Progenitor cell of endocrine pancreas (in vitro differentiated cells): ENCODE measurements around the gene AGPS. TPM values are rescaled to one million over a fixed set of nuclear protein-coding genes. Genes with fewer than 3 reads are reported as not detected.
"Not testable (repeated sequence)": the region's sequence is repeated elsewhere in the genome, so short reads cannot be mapped to it uniquely, and the experiment has no call there.

ENCODE experiments used
- DNase-seq: peaks from one replicate; pipeline ENCODE4 v3.0.0; 2021; ENCODE audit warnings: low spot score; ENCODE audit not compliant: unreplicated experiment
- H3K27ac Mint-ChIP-seq: 2 replicates; pipeline ENCODE4 v1.8.0; 2021; ENCODE audit warnings: mild to moderate bottlenecking, moderate library complexity, mixed read lengths
- H3K27me3 Mint-ChIP-seq: 2 replicates; pipeline ENCODE4 v1.8.0; 2021; ENCODE audit warnings: mixed read lengths
- H3K36me3 Mint-ChIP-seq: 2 replicates; pipeline ENCODE4 v1.8.0; 2022; ENCODE audit warnings: mixed read lengths; ENCODE audit not compliant: insufficient read depth
- H3K4me1 Mint-ChIP-seq: 2 replicates; pipeline ENCODE4 v1.8.0; 2021; ENCODE audit warnings: low read depth, mixed read lengths
- H3K4me3 Mint-ChIP-seq: 2 replicates; pipeline ENCODE4 v1.8.0; 2021; ENCODE audit warnings: low read depth, mild to moderate bottlenecking, moderate library complexity, mixed read lengths
- H3K9me3 Mint-ChIP-seq: 2 replicates; pipeline ENCODE4 v1.8.0; 2021; ENCODE audit warnings: low read depth, mixed read lengths
- total RNA-seq: library from RNA; stranded (reverse); gene quantifications from 2 replicates; pipeline ENCODE4 v1.2.1, GENCODE V29; 2021
- TF ChIP-seq, protein P1 (sequence below): fragments of 200-600 bp; sonication (generic); IDR thresholded peaks from one replicate; pipeline ENCODE4 v1.5.0; 2021; ENCODE audit warnings: antibody characterized with exemption, mild to moderate bottlenecking; ENCODE audit not compliant: unreplicated experiment

Gene AGPS
- total RNA-seq, 1 donor from 2014 or later = 69.2 TPM

GRCh38 chr2:177407031-177407430 lies 14.5 kb downstream of the AGPS start:
- Mint-ChIP-seq H3K27ac (no peak overlapping the region), H3K4me3 (no peak overlapping the region), H3K36me3 (peaks cover 12% of the 10 kb centered on the region), H3K4me1 (peaks cover 23% of the 10 kb centered on the region), H3K27me3 (no peaks in the 10 kb centered on the region), H3K9me3 (peaks cover 8% of the 10 kb centered on the region)
- TF ChIP-seq, protein P1, sequence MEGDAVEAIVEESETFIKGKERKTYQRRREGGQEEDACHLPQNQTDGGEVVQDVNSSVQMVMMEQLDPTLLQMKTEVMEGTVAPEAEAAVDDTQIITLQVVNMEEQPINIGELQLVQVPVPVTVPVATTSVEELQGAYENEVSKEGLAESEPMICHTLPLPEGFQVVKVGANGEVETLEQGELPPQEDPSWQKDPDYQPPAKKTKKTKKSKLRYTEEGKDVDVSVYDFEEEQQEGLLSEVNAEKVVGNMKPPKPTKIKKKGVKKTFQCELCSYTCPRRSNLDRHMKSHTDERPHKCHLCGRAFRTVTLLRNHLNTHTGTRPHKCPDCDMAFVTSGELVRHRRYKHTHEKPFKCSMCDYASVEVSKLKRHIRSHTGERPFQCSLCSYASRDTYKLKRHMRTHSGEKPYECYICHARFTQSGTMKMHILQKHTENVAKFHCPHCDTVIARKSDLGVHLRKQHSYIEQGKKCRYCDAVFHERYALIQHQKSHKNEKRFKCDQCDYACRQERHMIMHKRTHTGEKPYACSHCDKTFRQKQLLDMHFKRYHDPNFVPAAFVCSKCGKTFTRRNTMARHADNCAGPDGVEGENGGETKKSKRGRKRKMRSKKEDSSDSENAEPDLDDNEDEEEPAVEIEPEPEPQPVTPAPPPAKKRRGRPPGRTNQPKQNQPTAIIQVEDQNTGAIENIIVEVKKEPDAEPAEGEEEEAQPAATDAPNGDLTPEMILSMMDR = no peak
- no peak for DNase-seq

GRCh38 chr2:177410629-177411028 lies 18.1 kb downstream of the AGPS start:
- H3K4me3 Mint-ChIP-seq, H3K27me3 Mint-ChIP-seq, H3K27ac Mint-ChIP-seq, H3K9me3 Mint-ChIP-seq, DNase-seq, H3K4me1 Mint-ChIP-seq: not testable (repeated sequence)
- H3K36me3 Mint-ChIP-seq = peaks cover 12% of the 10 kb centered on the region

DNA sequence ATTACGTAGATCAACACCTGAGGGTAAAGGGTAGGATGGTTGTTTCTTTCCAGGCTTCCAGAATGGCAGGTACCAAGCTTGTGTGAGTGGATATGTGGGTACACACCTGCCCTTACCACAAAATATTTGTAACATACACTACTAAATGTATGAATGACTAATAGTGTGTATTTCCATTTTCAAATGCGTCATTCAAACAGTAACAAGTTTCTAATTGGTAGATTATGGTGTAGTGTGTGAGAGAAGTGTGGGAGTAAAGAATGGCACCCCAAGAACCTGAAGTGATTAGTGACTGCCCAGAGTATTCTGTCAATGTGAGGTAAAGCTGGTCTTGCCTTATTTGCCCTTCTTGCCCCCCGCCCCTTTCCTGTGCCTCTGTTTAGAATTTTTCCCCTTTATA lies 21.1 kb downstream of the AGPS start:
- H3K4me3 Mint-ChIP-seq = no peak overlapping the region
- no peak for DNase-seq
- H3K4me1 Mint-ChIP-seq = peaks cover 5% of the 10 kb centered on the region
- peaks cover 5% of the 10 kb centered on the region for H3K36me3 Mint-ChIP-seq
- TF ChIP-seq, protein P1 = no peak
- peak overlapping the region; percentile 86 for H3K27ac Mint-ChIP-seq
- H3K9me3 Mint-ChIP-seq = peaks cover 3% of the 10 kb centered on the region
- no peaks in the 10 kb centered on the region for H3K27me3 Mint-ChIP-seq

DNA sequence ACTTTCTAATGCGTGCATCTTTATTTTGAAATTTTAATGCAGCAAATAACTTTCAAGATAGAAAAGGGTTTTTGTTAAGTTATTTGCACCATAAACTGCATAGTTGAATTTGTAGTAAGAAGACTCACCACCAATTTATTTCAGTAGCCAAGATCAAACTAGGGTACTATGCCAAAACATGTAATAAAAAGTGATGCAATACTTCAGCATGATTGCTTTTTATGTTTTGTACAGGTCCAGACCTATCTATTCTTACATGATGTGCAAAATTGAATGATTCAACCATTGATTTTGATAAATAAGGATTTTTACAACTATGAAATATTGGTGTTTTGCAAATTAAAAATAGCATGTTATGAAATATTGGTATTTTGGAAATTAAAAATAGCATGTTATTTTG lies 26.7 kb downstream of the AGPS start:
- Mint-ChIP-seq H3K27ac (peak overlapping the region; percentile 6), H3K4me3 (no peak overlapping the region), H3K27me3 (no peaks in the 10 kb centered on the region), H3K4me1 (peaks cover 15% of the 10 kb centered on the region), H3K36me3 (peaks cover 4% of the 10 kb centered on the region), H3K9me3 (peaks cover 3% of the 10 kb centered on the region)
- TF ChIP-seq, protein P1 = no peak
- DNase-seq = no peak

DNA sequence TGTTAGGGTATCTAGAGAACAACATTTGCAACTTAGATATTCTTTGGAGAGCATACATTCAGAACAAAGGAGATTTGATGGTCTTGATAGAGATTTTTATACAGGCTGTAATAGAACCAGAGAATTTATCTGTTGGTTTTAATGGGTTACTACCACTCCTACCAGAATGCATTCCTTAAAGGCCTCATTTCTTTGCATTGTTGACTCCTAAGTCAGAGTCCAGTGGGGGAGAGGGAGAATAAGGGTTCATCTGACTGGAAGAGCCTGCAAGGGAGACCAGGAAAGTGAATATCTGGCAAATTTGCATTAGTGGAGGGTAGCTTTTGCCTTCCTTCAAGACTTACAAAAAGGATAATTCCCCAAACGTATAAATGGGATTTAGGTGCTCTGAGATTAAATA lies 29.7 kb downstream of the AGPS start:
- TF ChIP-seq, protein P1 = no peak
- peaks cover 9% of the 10 kb centered on the region for H3K4me1 Mint-ChIP-seq
- no peak overlapping the region for H3K27ac Mint-ChIP-seq

GRCh38 chr2:177424120-177424519 lies 31.5 kb downstream of the AGPS start:
- not testable (repeated sequence) for H3K4me3 Mint-ChIP-seq, H3K4me1 Mint-ChIP-seq, H3K27ac Mint-ChIP-seq, H3K27me3 Mint-ChIP-seq, DNase-seq
- Mint-ChIP-seq H3K36me3 (peaks cover 47% of the 10 kb centered on the region), H3K9me3 (peaks cover 40% of the 10 kb centered on the region)

More for the DNA sequence above, 29.7 kb downstream of the AGPS start:
- peaks cover 28% of the 10 kb centered on the region for H3K36me3 Mint-ChIP-seq
- H3K27me3 Mint-ChIP-seq = no peaks in the 10 kb centered on the region
- DNase-seq = no peak
- H3K4me3 Mint-ChIP-seq = no peak overlapping the region
- H3K9me3 Mint-ChIP-seq = peaks cover 22% of the 10 kb centered on the region

GRCh38 chr2:177424620-177425019 lies 32.0 kb downstream of the AGPS start:
- Mint-ChIP-seq H3K9me3 (peaks cover 40% of the 10 kb centered on the region), H3K27ac (peak overlapping the region; percentile 39), H3K36me3 (peaks cover 51% of the 10 kb centered on the region)
- not testable (repeated sequence) for H3K4me1 Mint-ChIP-seq, H3K4me3 Mint-ChIP-seq, DNase-seq, H3K27me3 Mint-ChIP-seq
